NCI-H128 (cell line): ENCODE measurements around the gene RHD.
A peak's percentile ranks its signal among the peaks of the same experiment; 100 is the strongest.
"Not testable (repeated sequence)": the region's sequence is repeated elsewhere in the genome, so short reads cannot be mapped to it uniquely, and the experiment has no call there.

Source experiments
- DNase-seq: peaks from one replicate; lab custom pipeline; 2025; ENCODE audit not compliant: unreplicated experiment; lab: John Stamatoyannopoulos, UW

RHD gene

GRCh38 chr1:25272238-25272637 is at the start of gene RHD:
Gene RHD (plus strand): TSS chr1:25272509. CDS start chr1:25272548, 39 bp downstream.
- DNase-seq = not testable (repeated sequence)

- no peak for DNase-seq
Observed at GRCh38 chr1:25222606-25223005, 49.7 kb upstream of the RHD start.

DNA sequence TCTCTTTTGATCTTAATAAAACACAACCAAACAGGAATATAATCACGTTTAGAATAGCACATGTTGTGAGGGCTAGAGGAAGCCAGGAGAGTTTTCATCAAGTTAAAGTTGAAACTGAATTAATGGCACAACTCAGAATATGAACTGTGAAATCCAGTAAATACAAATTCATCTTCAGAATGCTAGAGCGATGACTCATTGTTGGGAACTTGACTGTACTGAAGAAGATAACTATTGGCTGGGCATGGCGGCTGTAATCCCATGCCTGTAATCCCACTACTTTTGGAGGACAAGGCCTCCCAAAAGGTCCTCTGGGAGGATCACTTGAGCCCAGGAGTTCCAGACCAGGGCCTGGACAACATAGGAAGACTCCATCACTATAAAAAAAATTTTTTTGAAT is 48.8 kb upstream of the RHD start:
- DNase-seq = no peak

- peak; percentile 93 for DNase-seq
Observed at GRCh38 chr1:25232027-25232865, 40.1 kb upstream of the RHD start, which contains the start of gene SYF2. Gene SYF2 (minus strand): TSS chr1:25232502. CDS start chr1:25232467, 35 bp downstream.

DNA sequence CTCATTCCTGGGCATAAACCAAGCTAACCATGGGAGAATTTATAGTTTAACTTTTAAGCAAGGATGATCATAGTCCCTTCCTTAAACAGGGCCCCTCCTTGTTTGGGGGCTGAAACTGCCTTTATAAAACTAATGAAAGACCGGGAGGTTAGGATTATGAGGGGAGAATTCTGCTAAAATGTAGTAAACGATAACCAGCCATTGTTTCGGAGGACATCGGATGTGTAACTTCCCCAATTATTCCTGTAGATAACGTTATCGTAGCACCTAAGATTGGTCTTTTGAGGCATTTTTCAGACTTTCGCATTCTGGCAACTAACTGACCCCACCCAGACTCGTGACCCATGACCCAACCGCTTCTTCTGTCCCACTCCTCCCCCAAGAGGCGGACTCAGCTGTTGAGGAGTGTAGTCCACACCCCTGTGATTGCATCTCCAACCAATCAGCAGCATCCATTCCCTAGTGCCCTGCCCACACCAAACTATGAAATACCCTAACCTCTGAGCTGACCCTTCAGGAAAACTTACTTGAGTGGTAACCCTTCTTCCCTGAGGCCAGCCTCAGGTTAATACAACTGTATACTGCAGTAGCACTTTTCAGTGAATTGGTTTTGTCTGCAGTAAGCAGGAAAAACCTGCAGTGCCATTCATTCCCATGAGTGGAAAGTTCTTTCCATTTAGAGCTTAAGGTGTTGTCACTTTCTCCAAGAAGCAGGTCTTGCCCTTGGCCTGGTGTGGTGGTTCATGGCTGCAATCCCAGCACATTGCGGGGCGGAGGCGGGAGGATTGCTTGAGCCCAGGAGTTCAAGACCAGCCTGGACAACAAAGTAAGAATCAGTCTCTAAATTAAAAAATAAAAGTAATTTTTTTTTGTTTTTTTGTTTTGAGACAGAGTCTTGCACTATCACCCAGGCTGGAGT is 39.2 kb upstream of the RHD start:
- peak; percentile 31 for DNase-seq

GRCh38 chr1:25235411-25235810 is 36.9 kb upstream of the RHD start:
- not testable (repeated sequence) for DNase-seq

- DNase-seq = not testable (repeated sequence)
Observed at GRCh38 chr1:25236261-25236660, 36.0 kb upstream of the RHD start.

GRCh38 chr1:25238046-25238445 is 34.3 kb upstream of the RHD start:
- DNase-seq = no peak

GRCh38 chr1:25239681-25240541 is 32.4 kb upstream of the RHD start:
- DNase-seq = peak; percentile 96

DNA sequence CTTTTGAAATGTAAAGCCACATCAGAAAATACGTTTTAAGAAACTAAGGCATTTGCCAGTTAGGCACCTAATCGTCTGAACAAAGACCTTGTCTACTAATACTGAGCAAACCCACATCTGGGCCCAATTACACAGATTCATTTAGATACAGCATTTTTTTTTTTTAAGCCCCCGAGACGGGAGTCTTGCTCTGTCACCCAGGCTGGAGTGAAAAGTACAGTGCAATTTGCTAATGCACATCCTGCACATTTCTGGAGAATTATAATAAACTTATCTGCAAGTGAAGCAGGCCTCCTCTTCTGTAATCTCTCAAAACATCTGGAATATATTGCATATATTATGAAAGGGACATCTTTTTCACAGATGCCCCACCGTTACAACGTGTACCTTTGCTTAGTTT is 28.4 kb upstream of the RHD start:
- DNase-seq = no peak

- no peak for DNase-seq
Observed at GRCh38 chr1:25245393-25245792, 26.9 kb upstream of the RHD start.

DNA sequence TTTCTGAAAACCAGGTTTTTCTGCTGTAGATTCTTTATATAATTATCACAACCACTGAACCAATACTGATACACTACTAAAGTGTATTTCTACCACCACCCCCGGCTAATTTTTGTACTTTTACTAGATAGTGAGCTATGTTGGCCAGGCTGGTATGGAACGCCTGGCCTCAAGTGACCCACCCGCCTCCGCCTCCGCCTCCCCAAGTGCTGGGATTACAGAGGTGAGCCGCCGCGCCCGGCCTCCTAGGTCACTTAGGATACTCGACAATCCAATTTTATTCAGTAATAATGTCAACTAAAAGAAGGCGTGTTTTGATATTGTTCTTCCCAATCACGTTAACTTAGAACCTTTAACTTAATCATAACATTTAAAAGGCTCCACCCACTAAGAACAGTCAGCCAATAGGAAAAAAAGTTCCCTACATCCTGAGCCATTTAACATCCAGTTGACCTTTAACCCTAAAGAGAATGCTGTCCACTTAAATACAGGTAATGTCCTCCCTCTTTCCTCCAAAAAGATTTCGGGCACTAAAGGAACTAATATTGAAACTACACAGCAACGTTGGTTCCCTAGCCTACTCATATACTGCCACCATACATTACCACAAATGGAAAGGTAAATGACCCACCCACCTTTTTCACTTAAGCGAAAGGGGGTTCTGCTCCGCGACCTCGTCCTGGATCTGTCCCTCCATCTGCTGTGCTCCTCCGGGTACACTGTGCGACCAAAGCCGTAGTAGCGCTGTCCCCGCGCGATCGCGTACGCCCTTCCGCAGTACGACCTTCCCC is 26.3 kb upstream of the RHD start:
- no peak for DNase-seq

DNA sequence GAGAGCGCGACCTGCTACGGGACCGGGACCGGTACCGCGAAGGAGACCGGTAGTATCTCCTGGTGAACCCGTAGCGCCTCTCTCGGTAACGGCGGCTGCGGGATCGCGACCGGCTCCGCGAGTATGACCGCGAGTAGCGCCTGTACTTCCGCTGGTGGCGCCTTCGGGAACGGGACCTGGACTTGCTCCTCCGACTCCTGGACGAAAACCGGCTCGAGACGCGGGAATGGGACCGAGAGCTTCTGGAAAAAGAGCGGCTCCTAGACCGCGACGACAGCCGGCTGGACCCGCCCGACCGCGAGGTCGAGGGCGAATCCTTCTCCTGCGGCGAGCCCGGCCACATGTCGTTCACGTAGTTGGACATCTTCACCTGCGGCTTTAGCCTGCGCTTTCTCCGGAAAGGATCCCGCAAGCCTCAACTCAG is 25.7 kb upstream of the RHD start:
- no peak for DNase-seq

GRCh38 chr1:25247024-25247828 is 25.1 kb upstream of the RHD start, which contains the start of gene RSRP1:
Gene RSRP1 (minus strand): TSS chr1:25247454. CDS start chr1:25246963, 491 bp downstream.
- DNase-seq = peak; percentile 100

DNA sequence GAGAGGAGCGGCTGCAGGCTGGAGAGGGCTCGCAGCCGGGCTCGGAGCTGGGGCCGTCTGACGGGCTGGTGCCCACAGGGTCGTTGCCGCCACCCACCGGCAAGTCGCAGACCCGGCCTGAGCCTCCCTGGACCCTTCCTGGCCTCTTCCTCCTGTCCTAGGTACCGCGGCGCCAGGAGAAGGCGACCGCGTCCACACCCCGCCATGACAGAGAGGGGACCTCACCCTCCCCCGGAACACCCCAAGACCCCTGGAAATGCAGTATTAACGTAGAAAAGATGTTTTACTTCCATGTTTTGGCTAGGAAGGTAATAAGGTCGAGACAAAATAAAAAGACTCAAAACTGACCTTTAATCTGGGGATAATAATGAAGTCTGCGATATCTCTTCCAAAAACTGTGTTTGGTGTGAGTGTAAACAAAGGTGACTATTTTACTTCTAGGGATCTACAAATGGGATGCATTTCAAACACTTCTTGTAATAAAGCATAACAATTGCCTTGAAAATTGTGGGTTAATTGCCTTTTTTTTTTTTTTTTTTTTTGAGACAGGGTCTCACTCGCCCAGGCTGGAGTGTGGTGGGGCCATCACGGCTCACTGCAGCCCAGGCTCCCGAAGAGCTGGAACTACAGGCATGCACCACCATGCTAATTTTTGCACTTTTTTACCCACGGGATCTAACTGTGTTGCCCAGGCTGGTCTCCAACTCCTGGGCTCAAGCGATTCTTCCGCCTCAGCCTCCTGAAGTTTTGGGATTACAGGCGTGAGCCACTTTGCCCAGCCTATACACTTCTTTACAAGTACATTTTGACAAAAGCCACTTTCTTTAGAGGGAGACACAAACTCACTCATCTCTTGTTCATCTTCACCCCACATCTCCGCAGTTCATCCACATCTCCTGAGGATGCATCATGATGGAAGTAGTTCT is 24.2 kb upstream of the RHD start:
- no peak for DNase-seq

DNA sequence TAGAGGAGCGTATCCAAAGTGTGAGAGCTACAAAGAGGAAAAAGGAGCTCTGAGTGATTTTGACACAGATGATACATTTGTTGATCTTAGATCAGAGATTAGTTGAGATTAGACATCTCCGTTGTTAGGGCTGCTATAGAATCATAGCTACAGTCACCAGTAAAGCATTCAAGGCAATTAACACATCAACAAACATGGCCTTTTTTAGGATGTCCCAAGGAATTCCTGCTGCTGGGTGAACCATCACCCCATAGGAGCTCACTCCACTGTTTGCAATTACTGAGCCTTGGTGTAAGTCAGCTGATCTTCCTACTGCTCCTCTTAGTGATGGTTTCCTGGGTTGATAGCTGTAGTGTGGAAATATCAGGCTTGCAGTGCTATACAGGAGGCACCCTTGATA is 18.4 kb upstream of the RHD start:
- no peak for DNase-seq

DNA sequence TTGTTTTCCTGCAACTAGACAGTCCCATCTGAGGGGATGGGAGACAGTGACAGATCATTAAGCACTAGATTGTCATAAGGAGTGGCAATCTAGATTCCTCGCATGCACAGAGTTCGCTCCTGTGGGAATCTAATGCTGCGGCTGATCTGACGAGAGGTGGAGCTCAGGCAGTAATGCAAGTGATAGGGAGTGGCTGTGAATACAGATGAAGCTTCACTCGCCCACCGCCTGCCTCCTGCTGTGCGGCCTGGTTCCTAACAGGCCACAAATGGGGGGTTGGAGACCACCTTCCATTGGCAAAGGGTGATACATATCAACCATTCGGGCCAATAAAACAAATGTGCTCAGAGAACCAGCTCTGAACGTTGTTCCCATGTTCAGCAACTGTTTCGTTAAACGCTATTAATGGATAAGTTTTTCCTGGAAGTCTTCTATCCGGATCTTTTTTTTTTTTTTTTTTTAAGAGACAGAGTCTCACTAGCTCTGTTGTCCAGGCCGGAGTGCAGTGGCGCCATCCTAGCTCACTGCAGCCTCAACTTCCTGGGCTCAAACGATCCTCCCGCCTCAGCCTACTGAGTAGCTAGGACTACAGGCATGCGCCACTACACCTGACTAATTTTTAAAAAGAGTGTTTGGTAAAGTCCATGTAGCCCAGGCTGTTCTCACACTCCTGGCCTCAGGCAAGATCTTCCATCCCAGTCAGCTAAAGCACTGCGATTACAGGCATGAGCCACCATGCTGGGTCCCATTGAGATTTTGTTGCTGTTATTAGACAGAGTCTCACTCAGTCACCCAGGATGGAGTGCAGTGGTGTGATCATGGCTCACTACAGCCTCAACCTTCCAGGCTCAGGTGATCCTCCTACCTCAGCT is 16.4 kb upstream of the RHD start:
- DNase-seq = no peak
